HG02840 (cell line): Measurements from ENCODE around the gene CRPPA.
"Not testable (repeated sequence)": the region's sequence is repeated elsewhere in the genome, so short reads cannot be mapped to it uniquely, and the experiment has no call there.

Experiments used
- ATAC-seq: cut with Tn5 transposase; IDR thresholded peaks from one replicate; pipeline ENCODE4 v1.9.1; 2021; ENCODE audit warnings: mild to moderate bottlenecking, moderate library complexity, moderate number of reproducible peaks; ENCODE audit not compliant: unreplicated experiment, low FRiP score

Gene CRPPA

DNA sequence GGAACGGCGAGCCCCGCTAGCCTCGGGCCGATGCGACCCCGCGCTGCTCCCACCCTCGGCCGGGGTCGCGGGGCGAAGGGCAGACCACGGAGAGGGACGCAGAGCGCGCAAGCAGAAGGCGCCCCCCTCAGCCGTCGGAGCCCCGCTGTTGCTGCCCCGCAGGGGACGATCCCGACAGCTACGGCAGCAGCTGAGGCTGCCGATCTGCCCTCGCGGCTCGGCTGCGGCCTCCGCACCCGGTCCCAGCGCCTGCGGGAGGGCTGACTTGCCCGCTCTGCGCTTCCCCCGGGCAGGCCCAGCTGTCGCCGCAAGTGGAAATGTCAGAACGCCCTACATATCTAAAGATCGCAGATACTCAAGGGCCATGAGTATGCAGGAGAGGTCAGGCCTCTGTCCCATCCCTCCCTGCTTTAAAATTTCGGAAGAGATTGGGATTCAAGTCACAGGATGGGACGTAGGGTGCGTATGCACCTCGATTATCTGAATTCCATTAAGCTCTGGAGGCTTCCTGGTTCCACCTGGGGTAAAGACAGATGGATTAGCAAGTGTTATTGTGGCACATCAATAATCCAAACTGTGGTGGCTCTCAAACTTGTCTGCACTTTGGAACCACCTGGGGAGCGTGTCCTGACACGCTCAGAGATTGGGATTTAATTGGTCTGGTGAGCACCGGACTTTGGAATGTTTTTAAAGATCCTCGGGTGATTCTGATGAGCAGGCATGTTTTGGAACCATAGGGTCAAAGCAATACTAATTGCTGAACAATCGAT is at the start of gene CRPPA:
TSS of gene CRPPA (minus strand) at position 206 of the 770 bp plus-strand sequence. CDS start 216 bp downstream, outside the sequence.
- ATAC-seq: peak; percentile 35

DNA sequence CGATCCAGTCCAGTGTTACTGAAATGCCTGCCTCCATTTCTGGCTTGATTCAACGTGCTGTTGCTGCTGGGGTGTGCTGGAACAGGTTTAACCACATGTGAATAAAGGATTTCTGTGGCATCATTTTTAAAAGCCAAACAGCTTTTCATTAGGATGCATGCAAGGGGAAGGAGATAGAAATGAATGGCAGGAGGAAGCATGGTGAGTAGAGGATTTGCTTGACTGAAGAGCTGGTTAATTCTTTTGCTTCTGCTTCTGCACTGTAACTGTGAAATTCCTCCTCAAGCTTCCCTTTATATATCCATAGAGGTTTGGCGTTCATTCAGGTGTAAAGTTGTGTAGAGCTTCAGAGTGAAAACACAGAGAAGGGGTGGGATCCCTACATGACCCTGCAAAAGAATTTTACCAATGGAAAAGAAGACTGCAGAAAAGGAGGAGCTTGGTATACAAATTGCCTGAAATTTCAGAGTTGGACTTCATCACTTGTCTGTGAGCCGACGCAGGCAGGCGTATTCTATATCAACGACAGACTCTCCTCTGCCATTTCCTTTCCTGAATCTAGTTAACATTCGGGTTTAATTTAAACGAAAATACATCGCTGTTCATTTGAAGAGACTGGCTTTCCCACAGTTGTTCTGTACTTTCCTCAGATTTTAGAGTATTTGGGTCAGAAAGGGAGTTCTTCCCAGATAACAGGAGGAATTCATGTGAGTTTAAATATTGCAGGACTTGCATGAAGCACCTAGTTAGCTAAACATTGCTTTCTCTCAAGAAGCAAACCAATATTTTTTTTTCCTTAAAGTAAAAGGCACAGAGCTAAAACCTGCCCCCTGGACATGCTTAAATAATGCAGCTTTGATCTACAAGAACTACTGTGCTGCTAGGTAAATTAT is 44.4 kb upstream of the CRPPA start, which contains the start of gene SOSTDC1:
TSS of gene SOSTDC1 (minus strand) at position 270 of the 893 bp plus-strand sequence. CDS start at position 200, 70 bp downstream.
- no peak for ATAC-seq

DNA sequence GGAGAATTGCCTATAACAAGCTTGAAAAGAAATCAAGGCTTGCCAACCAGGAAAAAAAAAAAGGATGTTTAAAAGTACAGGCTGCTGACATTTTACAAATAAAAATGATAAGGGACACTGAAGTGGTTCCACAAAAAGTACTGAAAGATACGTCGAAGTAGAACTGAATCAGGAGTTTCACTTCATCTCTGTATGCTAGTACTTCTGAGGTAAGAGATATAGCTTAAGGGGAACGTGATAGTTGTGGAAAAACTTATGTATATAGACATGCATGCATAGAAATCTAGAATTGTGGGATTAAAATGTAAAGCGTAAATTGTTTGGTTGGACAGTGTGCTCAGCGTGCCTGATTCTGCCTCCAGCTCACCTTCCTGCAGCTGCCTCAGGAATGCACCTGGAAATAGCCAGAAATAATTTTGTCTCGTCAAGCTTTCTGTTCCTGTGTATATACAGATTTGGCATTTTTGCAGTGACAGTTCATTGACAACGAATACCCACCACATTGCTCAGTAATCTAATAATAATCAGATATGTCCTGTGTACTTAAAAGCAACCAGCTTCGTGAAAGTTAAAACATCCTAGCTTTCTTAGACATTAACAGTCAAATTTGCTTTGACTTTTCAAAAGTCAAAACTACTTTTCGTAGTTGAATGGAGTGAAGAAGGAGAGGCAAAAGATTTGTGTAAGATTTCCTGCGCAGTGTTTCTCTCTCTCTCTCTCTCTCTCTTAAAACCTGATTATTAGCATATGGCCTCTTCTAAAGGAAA is 42.8 kb upstream of the CRPPA start:
- no peak for ATAC-seq

DNA sequence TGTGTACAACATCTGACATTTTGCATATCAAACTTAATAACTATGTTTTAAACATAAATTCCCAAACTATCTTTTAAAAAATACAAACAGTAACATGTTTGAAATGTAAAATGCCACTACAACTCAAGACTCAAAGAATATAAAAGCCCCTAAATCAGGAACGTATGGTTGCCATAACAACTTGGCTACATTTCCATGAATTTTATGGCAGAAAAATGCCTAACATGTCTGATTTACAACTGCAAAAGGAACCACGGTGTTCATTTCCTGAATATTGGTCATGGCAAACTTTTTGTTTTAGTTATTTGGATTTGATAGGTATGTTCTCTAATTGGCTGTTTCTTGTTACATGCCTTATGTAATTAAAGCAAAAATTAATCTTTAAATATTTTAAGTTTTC is 42.2 kb upstream of the CRPPA start:
- no peak for ATAC-seq

DNA sequence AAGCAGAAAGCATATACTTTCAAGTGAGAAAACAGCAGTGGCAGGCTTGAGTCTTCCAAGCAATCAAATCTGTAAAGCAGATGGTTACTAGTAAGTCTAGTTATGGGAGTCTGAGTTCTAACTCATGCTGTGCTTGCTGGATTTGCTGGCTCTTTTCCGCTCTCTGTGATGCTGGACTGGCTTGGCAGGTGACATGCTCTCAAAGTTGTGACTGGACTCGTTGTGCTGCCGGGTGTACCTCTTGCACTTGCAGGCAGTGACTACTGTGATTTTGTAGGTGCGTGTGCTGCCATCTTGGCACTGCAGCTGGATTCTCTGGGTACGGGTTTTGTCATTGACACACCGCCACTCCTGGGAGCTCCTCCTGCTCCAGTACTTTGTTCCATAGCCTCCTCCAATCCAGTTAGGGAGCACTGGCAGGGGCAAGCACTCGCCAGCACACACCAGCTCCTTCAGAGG is 41.1 kb upstream of the CRPPA start:
- ATAC-seq: no peak

DNA sequence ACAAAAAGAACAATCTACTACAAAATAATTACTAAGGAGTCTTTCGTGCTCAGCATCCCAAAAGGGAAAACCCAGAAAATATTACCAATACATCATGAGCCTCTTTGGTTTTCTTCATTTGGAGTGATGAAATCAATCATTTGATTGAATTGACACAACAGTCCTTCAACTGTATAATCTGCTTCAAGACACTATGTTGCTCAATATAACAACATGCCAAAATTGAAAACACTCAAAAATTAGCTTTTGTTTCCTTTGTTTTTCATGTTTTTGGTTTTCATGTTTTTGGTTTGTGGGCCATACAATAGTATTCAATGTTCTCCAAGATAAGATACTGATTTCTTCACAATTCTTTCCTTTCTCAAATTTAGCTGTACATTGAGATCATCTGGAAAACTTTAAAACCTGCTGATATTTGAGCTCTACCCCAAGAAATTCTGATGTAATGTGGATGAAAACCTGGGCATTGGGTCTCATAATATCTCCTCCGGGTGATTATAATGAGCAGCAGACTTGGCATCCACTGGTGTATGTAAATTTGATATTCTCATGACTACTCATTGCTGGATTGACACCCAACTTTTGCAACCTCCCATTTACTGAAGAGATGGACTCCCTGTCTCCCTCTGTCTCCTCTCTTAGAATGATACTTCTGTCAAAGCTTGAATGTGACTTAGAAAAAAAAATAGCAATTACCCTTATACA is 39.6 kb upstream of the CRPPA start:
- ATAC-seq: no peak

DNA sequence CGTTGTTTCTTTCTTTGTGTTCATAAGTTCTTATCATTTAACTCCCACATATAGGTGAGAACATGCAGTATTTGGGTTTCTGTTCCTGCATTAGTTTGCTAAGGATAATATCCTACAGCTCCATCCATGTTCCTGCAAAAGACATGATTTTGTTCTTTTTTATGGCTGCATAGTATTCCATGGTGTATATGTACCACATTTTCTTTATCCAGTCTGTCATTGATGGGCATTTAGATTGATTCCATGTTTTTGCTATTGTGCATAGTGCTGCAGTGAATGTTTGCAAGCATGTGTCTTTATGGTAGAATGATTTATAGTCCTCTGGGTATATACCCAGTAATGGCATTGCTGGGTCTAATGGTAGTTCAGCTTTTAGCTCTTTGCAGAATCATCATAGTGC is 35.0 kb upstream of the CRPPA start:
- not testable (repeated sequence) for ATAC-seq

DNA sequence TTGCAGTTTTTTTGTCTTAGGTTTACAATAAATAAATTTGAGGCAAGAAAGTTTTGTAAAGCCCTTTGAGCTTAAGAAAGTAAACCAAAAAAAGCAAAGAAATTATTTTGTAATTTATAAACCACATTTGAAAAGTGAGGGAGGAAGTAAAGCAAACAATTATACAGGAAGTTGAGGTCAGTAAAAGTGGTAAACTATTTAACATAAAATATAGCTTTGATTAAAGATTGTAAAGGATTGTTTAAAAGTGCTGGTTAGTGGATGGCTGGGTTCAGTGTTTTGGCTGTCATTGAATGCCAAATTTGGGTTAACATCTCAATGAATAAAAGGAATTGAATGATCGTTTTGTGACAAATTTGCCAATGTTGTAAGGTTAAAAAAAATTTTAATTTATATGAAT is 34.3 kb upstream of the CRPPA start:
- no peak for ATAC-seq

DNA sequence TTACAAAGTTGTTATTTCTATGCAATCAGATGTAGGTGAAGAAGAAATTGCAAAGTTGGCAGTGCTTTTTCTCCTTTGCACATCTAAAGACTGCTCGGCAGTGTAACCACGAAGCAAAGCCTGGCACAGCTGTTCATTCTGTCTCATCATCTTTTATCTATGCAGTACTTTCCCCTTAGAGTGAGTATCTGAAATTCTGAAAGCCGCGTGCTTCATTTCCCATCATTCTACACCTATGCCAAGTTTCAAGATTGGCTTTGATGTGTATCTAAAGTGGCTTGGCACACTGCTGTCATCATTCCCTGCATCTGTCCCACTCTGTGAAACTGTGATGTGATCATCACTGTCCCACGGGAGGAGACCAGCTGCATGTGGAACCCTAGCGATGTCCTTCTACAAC is 29.0 kb upstream of the CRPPA start:
- ATAC-seq: no peak

DNA sequence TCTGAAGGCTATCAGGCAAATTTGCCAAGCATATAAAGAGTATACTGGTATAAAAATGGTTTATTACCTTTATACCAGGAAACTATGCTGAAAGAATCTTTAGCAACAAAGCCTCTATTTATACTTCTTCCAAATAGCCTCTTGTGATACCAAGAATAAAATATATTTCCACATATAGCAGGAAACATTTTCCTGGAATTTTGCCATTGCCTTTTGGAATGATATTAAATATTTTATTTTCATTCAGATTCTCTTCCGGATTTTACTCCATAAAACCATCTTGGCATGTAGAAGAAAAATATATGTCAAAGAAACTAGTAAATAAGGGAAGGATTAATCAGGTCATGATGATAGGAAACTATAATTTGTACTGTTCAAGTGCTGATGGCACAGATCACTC is 26.5 kb upstream of the CRPPA start:
- ATAC-seq: no peak

DNA sequence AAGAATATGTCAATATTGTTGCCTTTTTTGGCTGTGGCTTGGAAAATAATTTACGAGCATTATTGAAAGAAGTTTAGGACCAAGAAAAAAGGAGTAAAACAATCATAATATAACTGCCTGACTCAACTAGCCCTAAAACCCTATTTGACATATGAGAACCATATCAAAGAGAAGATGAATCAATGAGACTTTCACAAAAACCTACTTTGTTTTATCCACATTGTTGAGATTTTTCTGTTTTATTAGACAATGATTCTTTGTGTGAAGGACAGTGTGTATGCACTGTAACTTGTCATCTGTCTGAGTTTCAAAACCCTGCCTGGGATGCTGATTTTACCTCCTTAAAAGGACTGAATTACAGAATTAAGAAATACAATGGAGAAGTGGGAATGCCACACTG is 25.2 kb upstream of the CRPPA start:
- no peak for ATAC-seq

DNA sequence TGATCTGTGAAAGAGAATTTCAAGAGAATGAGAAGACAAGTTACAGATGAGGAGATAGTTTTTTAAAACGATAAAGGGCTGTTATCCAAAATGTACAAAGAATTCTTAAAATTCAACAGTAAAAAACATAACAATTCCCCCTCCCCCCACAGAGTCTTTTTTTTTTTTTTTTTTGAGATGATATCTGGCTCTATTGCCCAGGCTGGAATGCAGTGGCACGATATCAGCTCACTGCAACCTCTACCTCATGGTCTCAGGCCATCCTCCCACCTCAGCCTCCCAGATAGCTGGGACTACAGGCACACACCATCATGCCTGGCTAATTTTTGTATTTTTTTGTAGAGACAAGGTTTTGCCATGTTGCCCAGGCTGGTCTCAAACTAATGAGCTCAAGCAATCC is 22.5 kb upstream of the CRPPA start:
- ATAC-seq: not testable (repeated sequence)

DNA sequence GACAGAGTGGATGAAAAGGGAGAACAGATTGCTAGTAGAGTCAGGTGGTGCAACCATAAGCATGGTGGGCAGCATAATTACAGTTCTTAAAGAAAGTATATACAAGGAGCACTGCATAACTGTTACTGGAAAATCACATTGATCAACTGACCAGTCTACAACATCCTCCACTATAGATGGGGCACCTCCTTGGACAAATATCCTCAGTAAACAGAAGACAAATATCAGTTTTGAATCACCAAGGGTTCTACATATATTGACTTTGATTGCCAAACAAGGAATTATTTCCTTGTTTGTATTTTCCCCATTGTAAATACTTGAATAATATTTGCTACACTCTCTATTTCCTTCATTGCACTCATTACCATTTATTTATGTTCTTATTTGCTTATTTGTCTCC is 17.6 kb upstream of the CRPPA start:
- ATAC-seq: no peak

DNA sequence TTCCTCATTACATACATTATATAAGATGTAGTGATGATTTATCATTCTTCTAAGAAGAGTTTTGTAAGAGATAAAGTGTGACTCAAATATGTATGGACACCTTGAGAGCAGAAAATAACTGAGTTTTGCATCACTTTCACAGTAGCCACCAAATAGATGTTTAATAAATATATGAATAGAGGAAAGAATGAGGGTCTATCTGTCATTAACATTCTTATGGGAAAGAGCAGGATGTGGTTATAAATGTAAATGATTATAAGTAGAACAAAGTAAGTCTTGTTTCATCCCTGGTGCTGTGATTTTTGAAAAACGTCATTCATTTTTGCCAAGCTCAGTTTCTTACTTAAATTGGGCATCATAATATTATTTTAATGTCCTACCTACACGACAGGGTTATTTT is 15.0 kb upstream of the CRPPA start:
- ATAC-seq: no peak

DNA sequence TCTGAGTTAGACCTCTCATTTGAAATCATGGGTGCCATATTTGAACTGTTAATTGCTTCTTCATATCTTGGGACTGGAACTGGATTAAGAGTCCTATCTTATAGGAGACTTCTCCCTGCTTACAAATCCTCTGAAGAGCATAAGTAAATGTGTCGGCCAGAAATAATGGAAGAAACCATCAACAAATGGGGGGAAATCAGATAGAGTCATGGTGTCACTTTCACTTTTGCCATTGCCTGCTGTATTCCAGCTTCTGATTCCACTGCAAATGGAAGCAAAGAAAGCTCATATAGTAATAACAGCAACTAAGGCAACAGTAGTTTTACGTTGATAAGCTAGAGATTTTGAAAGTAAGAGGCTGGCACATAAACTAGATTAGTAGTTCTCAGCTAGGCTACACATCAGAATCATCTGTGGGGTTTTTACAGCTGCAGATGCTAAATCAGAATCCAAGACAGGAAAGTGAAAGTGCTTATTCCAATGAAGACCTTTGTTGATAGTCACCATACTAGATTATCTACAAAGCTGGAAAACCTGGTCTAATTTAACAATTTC is 12.3 kb upstream of the CRPPA start:
- no peak for ATAC-seq

DNA sequence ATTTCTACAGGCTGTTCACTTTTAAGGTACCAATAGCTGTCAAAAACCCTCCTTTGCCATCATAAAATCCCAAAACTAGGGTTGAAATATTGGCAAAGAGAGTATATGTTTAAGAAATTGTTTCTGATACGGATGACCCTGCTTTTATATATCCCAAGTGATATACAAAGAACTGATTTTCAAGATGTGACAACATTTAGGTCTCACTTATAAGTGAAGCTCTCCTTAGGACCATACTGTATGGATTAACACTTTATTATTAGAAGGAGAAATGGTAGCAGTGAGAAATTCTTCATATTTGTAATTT is 11.0 kb upstream of the CRPPA start:
- ATAC-seq: no peak

DNA sequence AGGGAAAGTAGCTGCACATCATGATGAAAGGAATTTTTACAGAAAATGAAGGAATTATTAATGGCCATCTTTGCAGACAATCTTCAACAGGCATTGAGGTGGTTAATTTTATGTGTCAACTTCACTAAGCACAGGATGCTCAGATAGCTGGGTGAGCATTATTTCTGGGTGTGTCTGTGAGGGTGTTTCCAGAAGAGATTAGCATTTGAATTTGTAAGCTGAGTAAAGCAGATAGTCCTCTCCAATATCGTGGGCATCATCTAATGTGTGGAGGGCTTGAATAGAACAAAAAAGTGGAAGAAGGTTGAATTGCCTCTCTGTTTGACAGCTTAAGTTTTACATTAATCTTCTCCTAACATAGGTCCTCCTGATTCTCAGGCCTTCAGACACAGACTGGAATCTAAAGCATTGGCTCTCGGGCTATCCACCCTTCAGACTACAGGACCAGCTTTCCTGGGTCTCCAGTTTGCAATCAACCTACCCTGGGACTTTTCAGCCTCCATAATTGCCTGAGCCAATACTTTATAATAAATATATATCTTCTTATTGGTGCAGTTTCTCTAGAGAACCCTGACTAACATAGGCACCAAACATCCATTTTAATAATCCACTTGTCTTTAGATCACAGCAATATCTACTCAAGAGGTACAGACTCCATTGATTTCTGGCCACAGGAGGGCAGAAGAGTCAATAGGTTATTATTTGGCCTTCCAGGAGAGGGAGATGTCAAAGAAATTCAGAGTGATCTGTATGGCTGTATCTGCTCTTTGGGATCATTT is 10.5 kb upstream of the CRPPA start:
- no peak for ATAC-seq

DNA sequence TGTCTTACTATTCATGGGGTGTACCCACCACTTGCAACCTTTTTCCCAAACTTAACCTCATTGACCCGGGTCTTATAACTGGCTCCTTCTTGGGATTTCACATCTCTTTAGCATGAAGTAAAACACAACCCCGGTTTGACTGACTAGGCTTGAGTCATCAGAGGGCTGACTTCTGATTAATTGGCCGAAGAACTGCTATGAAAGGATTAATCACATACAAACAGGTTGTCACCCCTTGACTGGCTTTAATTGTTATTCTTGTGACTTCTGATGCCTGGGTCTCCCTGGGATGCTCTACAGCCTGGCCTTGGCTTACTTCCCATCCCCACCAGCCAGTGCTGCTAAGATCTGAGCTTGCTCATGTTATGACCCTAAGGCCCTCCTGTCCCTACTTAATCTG is 8.8 kb upstream of the CRPPA start:
- ATAC-seq: no peak

DNA sequence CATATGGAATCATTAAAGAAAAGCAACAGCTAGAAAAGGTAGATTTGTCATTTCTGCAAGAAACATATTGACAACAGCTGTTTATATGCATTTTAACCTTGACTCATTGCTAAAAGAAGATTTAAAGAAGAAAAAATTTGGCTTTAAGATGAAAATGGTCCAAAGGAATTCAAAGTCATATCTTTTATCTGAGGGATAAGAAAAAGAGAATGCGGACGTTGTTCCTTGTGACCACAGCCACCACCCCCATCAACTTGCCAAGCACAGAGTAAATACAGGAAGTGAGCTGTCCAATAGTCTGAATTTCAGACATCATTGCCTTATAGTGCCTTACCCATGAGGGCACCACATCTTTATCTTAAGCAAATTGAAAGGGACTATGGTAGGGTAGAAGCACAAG is 7.3 kb upstream of the CRPPA start:
- ATAC-seq: no peak
